HG03159 (cell line): Measurements from ENCODE around the gene WNT7A.
"Not testable (repeated sequence)": the region's sequence is repeated elsewhere in the genome, so short reads cannot be mapped to it uniquely, and the experiment has no call there.

Experiments used
- ATAC-seq: cut with Tn5 transposase; IDR thresholded peaks from one replicate; pipeline ENCODE4 v1.9.1; 2021; ENCODE audit warnings: mild to moderate bottlenecking, moderate library complexity; ENCODE audit not compliant: unreplicated experiment

WNT7A gene

DNA sequence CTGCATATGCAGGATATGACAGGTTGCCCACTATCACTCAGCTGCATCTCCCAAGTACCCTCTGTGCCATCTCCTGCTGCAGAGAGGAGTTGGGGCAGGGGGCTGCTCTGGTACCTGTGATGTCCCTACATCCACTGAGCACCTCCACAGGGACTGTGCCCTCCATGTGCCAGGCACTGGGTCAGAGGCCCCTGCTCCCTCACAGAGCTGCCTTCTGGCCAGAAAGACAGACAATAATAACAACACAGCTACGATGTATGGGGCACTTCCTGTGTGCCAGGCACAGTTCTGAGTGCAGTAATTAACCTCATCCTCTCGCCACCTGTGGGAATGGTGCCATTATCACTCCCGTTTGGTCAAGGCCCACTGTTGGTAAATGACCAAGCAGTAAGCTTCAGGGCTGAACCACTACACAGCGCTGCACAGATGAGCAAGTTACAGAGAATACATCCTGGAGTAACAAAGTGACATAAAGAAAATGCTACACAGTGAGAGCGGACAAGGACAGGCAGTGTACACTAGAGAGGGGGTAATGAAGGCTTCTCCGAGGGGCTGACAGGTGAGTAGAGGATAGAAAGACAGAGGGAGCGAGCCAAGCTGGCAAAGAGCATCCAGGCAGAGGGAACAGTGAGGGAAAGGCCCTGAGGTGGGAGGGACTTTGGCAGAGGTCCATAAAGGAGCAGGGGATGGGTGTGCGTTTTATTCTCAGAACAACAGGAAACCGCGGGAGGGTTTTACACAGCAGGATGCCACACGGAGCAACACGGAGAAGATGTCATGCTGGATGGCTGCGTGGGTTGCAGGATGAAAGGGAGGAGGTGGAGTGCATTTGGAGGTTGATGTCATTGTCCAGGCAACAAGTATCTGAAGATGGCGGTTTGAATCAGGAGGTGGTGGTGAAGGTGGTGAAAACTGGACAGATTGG is 13.6 kb downstream of the WNT7A start:
- ATAC-seq: no peak

DNA sequence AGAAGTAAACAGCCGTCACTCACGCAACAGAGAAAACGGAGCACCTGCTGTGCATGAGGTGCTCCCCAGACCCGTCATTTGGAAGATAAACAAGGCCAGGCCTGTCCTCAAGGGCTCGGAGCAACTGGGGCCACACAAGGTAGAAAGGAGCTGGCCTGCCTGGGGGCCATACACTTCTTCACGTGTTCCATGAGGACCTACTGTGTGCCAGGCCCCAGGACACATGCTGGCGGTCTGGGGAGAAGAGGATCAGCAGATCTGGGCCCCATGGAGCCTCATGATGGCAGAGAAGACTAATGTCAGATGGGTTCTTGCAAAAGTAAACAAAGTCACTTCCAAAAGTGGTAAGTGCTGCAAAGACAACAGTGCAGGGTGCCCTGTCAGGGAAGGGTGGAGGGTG is 14.3 kb downstream of the WNT7A start:
- ATAC-seq: no peak

DNA sequence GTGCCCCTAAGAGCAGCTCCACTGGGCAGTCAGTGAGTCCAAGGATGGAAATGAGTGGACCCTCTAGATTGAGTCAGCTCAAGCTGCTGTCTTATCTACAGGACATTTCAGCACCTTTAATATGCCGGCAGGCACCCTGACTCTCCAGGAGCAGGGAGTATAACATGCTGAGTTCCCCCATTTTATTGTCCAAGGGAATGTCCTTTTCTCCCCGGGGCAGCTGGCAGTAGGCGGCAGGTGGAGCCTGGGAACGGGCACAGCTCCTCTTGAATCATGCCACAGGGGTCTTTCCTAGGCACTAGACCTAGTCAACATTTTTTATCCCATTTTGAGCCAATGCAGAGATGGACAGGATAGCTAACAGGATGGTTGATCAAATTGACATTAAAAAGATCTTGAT is 14.8 kb downstream of the WNT7A start:
- no peak for ATAC-seq

DNA sequence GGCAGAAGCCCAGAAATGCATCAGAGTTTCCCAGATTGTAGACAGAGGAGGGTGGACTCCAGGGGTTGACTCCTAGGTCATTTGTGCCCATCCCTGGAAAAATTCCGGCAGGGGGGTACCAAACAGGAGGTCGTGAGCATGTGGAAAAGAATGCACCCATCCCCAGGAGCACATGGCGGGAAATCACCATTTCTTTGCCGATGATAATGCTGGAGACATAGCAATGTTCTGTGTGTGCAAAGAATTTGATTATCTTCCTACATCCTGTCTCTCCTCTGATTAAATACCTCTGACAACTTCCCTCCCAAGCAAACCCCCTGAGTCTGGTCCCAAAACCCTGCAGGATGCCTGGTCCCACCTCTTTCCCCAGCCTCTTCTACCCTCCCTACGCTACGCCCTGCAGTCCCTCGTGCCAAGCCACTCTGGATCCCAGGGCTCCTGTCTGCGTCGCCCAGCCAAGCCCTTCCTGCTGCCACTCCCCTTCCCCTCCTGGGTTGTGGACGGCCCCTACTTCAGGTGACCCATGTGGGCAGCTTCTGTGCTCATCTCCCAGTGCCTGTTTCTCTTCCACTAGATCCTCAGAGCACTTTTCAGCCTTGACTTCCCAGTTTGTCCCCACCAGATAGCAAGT is 15.8 kb downstream of the WNT7A start:
- no peak for ATAC-seq

DNA sequence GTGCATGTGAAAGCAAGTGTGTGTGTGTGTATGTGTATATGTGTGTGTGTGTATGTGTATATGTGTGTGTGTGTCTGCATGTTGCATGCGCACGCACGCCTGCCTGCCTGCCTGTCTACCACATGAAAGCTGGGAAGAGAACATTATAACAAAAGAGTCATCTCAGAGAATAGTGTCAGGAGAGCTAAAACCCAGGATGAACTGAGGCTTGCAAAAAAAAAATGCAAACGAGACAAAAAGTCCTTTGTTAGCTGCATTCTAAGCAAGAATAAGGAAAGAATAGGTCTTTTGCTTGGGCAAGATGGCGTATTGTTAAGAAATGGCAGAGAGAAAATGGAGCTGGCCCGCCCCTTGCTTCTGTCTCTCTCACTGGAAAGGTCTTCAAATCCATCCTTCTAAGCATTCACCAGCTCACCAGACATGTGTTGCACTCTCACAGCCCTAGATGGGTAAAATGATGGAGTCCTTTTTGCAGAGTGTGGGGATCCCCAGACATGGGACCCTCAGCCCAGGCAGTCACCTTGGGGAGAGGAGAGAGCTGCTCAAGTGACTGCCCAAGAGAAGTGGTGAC is 16.4 kb downstream of the WNT7A start:
- ATAC-seq: no peak

DNA sequence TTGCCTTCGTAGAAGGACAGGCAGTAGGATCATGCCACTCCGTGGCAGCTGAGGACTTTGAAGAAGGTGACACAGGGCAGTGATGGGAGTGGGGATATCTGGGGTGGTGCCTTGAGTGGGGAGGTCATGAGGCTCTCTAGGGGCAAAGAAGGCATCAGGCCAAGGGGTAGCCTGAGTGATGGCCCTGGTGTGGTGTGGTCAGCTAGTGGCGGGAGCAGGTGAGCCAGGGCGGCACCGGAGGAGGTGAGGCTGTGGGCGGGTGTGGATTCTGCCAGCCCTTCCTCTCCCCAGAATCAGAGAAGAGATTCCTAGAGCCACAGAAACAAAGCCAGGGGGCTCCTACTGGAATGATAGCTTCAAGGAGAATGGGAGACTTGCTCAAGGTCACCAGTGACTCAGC is 18.4 kb downstream of the WNT7A start:
- ATAC-seq: no peak

DNA sequence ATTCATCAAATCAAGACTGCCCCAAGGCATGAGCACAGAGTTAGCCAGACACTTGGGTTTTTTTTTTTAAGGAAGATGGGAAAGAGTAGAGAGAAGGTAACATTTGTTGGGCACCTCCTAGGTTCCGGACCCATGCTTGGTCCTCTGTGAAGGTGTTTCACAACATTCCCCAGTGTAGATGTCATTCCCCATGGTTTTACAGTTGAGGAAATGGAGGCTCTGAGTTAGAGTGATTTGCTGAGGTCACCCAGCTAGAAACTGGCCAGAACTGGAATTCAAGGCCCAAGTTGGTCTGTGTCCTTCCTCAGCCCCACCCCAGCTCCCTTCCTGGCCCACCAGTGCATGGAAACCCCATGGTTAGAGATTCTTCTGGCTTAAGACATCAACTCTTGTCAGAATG is 19.9 kb downstream of the WNT7A start:
- ATAC-seq: no peak

DNA sequence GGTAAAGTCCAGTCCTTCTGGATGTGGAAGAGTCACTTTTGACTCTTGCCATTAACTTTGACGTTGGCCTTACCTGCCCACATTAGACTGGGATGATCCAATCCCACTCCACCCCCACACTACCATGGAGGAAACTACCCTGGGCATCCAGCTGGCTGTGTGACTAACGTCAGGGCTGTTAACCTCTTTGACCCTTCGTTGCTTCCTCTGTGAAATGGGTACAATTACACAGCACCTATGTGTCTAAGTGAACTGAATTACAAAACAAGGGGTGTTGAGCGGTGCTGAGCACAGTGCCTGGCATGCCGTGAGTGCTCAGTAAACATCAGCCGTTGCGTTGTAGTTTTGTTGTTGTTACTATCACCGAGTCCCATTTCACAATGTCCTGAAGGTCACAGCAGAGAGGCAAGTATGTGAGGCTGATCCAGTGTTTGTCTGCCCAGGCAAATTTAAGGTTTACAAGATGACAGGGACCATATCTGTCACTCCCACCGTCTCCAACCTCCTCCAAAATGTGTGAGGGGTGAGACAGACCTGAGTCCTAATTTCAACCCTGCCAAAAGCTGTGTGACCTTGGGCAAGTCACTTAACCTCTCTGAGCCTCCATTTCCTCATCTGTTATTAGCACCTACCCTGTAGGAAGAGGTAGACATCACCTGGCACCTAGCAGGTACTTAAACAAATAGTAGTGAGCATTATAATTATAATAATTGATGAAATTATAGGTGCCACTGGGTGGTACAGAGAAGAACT is 20.9 kb downstream of the WNT7A start:
- no peak for ATAC-seq

DNA sequence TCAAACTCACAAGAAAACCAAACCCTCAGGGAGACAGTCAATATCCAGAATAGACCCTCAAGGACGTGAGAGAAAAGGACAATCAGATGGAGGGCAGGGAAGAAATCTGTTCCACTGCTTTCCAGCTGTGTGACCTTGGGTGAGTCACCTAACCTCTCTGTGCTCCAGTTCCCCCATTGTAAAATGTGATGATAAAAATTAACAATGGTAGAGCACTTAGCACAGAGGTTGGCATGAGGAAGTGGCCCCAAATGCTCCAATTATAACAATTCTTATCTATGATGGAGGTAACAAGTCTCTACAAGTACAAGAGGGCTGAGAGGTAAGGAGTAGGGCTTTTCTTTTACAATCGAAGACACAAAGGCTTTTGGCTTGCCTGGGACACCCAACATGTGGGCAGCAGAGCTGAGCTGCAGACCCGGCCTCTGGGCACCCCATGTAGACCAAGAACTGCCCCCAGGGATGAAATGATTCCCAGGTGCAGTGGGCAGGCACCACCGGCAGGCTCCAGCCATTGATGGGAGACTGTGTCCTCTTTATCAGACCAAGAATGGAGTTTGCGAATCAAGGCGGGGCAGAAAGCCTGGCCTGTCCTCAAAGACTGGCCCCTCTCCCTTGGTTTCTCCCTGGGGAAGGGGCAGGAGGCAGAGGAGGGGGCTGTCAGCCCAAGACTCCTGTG is 22.0 kb downstream of the WNT7A start:
- ATAC-seq: no peak

DNA sequence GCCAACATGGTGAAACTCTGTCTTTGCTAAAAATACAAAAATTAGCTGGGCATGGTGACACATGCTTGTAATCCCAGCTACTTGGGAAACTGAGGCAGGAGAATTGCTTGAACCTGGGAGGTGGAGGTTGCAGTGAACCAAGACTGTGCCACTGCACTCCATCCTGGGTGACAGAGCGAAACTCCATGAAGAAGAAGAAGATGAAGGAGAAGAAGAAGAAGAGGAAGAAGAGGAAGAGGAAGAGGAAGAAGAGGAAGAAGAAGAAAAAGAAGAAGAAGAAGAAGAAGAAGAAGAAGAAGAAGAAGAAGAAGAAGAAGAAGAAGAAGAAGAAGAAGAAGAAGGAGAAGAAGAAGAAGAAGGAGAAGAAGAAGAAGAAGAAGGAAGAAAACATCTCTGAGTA is 23.2 kb downstream of the WNT7A start:
- ATAC-seq: not testable (repeated sequence)

DNA sequence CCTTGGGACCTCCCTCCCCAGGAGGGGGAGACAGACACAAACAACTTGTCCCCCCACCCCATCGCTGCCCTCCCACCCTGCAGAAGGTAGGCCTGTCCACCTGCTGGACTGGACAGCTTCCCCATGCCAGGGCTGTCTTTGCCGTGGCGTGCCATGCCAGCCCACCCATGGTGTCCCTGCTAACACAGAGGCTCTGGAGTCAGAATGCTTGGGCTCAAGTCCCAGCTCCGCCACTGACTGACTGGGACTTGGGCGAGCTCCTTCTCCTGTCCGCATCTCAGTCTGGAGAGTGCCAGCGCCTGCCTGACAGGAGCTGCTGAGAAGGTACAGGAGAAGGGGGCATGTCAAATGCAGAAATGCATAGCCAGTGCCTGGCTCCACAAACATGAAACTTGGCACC is 23.9 kb downstream of the WNT7A start:
- ATAC-seq: no peak

DNA sequence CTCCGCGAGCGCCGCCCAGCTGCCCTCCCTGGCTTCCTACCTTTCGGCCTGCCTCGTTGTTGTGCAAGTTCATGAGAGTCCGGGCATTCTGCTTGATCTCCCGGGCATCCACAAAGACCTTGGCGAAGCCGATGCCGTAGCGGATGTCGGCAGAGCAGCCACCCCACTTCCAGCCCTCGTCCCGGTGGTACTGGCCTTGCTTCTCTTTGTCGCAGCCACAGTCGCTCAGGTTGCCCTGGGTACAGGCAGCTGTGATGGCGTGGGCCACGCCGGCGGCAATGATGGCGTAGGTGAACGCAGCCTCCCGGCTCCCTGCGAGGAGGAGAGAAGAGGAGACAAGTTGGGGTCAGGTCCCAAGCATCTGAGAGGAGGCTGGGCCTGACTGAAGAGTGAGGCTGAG is 25.4 kb downstream of the WNT7A start:
- no peak for ATAC-seq

DNA sequence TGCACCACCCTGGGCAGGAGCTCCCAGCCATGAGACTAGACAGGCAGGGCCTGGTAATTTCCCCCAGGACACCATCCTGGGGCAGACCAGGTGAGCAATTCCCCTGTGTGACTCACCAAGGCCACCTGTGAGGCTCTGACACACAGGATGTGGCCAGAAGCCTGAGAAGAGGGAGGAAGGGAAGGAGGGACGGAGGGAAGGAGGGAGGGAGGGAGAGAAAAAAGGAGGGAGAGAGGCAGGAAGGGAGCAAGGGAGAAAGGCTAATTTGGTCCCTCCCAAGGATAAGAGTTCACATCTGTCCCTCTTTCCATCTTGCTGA is 25.9 kb downstream of the WNT7A start:
- ATAC-seq: no peak

DNA sequence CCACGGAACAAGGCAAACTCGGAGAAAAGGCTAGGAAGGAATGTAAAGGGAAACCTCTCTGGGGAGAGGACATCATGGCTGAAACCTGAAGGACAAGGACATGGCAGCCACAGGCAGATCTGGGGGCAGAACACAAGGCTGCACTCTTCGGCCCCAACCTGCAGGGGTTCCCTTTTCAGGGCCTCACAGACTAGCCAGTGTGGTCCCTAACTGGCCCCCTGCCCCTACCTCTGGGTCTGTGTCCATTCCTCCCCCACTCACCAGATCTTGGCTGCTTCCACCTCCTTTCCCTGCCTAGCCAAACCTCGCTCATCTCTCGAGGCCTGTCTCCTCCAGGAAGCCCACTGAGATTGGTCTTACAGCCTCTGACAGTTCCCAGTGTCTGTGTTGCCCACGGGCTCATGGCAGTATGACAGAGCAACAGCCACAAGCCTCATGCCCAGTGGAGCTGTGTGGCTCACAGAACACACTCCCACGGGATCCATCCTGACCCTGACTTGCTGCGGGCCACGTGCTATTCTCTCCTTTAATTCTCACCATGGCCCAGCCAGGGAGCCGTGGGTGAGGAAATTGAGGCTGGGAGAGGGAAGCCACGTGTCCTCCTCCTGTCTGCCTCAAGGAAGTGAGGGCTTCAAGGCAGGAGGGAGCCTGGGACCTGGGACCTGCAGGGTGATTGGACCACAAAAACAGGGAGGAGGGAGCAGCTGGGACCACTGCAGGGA is 26.5 kb downstream of the WNT7A start:
- no peak for ATAC-seq

DNA sequence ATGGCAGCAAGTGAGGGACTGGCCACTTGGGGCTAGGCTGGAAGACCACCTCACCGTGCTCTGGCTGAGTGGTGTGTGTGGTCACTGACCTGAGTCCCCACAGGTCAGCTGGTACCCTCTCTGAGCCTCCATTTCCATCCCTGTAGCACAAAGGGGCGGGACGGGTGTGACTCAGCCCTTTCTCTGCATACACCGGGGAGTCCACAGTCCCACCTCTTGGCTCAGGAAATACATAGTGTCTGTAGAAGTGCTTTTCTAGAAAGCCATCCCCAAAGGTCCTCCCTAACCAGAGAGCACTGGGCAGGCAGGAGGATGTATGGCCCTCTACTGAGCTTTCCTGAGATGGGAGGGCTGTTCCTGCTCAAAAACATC is 27.2 kb downstream of the WNT7A start:
- no peak for ATAC-seq

DNA sequence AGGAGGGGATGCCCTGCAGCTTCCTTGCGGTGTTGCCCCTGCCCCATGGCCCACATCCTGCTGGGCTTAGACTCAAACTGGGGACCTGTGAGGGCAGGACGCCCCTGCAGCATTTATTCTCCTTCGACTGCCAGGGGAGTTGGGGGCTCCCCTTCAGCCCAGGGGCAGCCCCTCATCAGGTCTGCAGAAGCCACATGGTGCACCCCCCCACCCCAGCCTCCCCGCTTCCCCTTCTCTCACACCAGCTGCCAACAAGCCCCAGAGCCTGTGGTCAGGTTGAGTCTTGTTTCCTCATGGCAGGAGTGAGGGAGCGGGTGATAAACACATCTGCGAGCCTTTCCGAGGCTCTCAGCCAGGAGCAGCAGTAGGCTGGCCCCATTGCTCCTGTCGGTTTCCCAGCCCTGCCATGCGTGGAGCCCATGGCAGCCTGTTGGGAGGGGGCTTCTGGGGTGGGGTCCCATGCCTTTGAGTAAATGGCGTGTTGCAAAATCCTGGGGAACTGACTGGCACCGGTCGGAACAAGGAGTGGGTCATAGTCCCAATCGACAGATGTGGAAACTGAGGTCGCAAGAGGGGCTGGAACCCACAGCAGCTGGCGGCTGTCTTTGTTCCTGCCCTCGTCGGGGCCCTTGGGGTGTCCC is 27.8 kb downstream of the WNT7A start:
- no peak for ATAC-seq

DNA sequence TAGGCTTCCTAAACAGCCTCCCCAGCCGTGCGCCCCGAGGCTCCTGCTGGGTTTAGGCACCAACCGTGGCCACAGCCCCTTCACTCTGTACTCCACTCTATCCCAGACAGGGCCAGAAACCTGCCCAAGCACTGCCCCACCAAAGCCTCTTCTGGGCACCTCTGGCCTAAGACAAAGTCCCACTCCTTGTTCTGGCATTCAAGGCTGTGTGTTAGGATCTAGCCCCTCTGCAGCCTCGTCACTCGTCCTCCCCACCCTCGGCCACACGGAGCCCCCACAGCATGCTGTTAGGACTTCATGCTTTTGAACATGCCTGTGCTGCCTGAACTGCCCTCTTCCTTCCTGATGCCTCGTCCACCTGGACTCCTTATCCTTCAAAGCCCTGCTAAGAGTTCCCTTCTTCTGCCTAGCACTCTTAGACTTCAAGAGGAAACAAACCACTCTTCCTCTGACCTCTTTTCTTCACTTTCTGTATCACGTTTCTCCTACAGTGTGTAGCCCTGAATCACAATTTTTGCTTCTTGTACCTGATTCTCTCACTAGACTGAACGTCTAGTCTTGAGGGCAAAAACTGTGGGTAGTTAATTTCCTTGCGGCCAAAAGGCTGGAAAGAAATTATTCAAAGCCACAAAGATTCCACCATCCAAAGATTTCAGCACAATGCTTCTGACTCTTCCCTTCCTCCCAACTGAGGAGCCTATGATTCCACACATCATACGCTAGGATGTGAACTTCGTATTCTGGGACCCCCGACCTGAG is 28.6 kb downstream of the WNT7A start:
- no peak for ATAC-seq

DNA sequence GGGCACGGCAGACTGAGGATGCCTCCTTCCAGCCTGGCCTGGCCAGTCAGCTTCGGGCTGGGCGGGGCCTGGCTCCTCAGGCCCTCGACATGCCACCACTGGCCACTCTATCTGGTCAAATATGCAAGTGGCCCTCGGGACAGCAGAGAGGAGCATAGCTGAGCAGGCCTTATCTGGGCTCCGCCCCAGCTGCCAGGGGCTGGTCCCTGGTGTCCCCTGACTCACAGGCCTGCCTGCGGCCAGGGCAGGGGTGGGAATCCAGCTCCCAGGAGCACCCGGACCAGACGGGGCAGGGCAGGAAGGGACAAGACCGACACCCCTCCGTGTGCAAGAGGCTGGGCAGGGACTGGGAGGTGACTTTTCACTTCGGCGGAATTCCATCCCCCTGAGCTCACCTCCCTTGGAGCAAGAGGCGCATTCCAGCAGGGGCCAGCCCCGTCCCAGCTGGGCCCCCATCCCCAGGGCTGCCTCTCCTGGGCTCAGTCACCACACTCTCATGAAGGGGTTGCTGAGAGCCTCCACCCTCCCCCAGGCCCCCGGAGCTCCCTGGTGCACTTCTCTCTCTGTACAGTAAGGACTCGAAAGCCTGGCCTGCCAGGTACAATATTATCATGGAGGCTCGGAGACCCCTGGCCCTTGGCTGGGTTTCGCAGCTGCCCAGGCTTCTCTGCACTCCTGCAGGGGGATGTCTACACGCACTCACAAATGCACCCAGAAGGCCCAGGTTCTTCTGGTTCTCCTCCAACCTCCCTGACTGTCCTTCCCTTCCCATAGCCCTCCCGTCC is 29.5 kb downstream of the WNT7A start:
- no peak for ATAC-seq
